ENCODE results near the gene NADK2.

Gene NADK2

DNA sequence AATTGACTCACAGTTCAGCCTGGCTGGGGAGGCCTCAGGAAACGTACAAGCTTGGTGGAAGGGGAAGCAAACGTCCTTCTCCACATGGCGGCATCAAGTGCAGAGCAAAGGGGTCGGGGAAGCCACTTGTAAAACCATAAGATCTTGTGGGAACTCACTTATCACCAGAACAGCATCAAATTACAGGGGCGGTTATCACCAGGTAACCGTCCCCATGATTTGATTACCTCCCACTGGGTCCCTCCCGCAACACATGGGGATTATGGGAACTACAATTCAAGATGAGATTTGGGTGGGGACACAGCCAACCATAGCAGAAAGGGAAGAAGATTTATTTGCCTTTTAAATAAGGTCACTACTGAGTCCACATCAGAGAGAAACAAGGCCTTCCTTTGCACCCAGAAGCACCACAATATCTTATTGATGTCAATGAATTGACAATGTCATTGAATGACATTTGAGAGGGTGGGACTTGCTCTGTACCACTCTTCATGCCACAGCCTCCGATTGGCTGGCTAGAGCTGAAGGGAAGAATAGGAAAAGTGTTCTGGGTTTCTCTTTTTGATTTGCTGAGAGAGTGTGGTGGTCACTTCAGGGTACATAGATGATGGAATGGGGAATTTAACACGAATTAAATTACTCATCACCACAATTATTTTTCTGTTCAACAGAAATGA lies 78.8 kb downstream of the NADK2 start:
- DNase-seq (ENCODE audit: low read depth): no peak

DNA sequence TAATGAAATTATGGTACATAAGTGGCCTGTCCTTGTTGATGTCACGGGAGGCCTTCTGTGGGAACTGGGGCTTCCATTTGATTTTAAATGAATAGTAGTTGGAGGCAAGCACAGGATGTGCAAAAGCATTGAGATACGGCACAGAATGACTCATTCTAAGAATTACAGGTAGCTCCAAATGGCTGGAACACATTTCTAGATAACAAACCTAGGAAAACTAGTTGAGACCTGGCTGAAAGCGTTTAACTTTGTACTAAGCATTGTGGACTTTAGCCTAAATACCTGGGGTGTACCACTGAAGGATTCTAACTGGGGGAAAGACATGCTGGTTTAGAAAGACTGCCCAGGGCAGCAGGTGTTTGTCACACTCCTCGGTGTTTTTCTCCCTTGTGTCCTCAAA lies 80.4 kb downstream of the NADK2 start:
- no peak for DNase-seq (ENCODE audit: low read depth)

- DNase-seq (ENCODE audit: low read depth): no peak
These were observed 81.1 kb downstream of the NADK2 start for GRCh38 chr5:36160617-36161016.

DNA sequence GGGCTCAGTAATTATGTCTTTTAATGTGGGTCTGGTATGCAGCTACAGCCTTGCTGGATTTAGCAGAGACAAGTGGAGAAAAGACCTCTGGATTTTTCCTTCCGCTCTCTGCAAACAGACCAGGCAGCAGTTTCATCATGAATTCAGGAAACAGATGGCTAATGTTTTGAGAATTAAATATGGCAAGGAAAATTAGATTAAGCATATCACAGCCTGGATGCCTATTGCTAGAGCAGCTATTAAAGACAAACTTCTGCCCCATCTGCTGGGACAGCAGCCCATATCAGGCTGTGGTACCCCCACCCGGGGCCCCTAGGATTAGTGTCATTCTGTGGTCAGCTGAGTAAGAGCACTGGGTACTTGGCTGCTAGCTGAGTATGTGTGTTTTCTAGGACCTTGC lies 83.6 kb downstream of the NADK2 start:
- no peak for DNase-seq (ENCODE audit: low read depth)

GRCh38 chr5:36156619-36157018 lies 85.1 kb downstream of the NADK2 start:
- no peak for DNase-seq (ENCODE audit: low read depth)

GRCh38 chr5:36156121-36156601 lies 85.6 kb downstream of the NADK2 start:
- no peak for DNase-seq (ENCODE audit: low read depth)

DNA sequence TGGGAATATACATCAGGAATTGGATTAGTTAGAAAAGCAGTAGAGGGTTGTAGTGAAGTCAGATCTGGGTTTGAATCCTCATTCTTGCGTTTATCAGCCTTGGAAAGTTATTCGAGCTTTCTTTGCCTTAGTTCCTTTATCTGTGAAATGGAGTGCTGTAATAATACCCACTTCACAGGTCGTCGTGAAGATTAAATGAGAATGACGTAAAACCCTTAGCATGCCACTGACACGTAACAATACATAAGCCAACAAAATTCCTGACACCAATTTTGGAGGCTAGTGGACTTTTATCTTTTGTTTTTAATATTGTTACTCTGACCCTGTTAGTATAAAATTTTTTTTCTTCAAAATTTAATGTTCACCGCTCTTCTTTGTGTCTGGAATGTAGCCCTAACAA lies 86.4 kb downstream of the NADK2 start:
- DNase-seq (ENCODE audit: low read depth): no peak

GRCh38 chr5:36153726-36154125 lies 88.0 kb downstream of the NADK2 start:
- DNase-seq (ENCODE audit: low read depth): no peak

GRCh38 chr5:36153298-36153677 lies 88.4 kb downstream of the NADK2 start:
- DNase-seq (ENCODE audit: low read depth): no peak

DNA sequence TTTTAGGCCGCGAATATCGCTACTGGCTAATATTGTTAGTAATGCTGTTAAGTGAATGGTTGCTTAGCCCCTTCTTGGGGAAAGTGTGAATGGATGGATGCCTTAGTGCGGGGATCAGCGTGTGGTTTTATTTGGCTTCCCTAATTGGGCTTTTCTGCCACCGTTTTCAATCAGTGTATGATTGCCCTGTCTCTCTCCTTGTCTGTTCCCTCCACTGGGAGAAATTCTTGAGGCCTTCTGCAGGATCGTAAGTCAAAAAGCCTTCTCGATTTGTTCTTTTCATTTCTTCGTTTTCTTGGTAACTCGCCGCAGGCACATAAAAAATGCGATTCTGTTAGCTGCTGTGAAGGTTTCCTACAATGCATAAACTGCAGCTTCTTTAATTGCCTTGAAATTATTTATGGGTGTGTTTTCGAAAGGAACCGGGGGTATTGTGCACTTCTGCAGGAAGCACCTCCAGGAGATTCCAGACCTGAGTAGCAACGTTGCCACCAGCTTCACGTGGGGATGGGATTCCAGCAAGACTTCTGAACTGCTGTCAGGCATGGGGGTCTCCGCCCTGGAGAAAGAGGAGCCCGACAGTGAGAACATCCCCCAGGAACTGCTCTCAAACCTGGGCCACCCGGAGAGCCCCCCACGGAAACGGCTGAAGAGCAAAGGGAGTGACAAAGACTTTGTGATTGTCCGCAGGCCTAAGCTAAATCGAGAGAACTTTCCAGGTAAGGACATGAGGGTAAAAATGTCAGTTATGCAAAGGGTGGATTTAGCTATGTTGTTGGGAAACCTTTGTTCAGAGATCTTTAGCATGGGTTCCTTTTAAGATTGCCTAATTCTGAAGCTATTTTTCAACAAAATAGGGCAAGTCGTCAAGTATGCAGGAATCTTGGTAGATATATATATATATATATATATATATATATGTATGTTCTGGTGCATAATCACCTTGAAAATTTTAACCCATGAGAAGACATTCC lies 89.1 kb downstream of the NADK2 start:
- DNase-seq (ENCODE audit: low read depth): no peak

- peak; percentile 98 for DNase-seq (ENCODE audit: low read depth)
These were observed 90.0 kb downstream of the NADK2 start, which contains the start of the genes LMBRD2 and SKP2 for GRCh38 chr5:36151434-36152323. LMBRD2 (minus strand) TSS chr5:36151887; CDS start chr5:36143349, 8,538 bp downstream. SKP2 (plus strand) TSS chr5:36152111; CDS start chr5:36152263, 152 bp downstream.

- DNase-seq (ENCODE audit: low read depth): peak; percentile 28
These were observed 90.9 kb downstream of the NADK2 start for GRCh38 chr5:36150676-36151433.

- DNase-seq (ENCODE audit: low read depth): no peak
These were observed 94.0 kb downstream of the NADK2 start for GRCh38 chr5:36147681-36148080.

- DNase-seq (ENCODE audit: low read depth): no peak
These were observed 95.3 kb downstream of the NADK2 start for GRCh38 chr5:36146390-36146789.

DNA sequence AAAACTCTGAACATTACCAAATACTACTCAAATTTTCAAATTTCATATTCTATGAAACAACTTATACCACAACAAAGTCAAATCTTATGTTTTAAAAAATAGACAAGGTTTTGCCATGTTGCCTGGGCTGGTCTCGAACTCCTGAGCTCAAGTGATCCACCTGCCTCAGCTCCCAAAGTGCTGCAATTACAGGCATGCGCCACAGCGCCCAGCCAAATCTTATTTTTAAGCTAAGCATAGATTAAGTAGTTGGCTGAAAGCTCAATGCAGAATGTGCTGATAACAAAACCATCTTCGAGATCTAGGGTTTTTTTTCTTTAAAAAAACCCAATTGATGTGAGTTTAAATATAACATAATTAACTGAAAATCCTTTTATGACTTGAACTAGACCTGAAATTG lies 96.4 kb downstream of the NADK2 start:
- DNase-seq (ENCODE audit: low read depth): no peak

All from stimulated activated CD8-positive, alpha-beta memory T cell treated with anti-CD3 and anti-CD28 coated beads, Interleukin-4, amount 100 ng/mL, for 24 hours (primary cell).